Prostate gland (tissue), 1 donor: ENCODE measurements around the gene RAB18.

Experiments
- POLR2A ChIP-seq: fragments of 450-650 bp; IDR thresholded peaks from one replicate; pipeline ENCODE4 v1.6.1; 2016; ENCODE audit warnings: antibody characterized with exemption, mild to moderate bottlenecking
- POLR2AphosphoS5 ChIP-seq: sonication (generic); formaldehyde crosslinking; IDR thresholded peaks from one replicate; pipeline ENCODE4 v1.6.1; 2017; ENCODE audit warnings: antibody characterized with exemption

DNA sequence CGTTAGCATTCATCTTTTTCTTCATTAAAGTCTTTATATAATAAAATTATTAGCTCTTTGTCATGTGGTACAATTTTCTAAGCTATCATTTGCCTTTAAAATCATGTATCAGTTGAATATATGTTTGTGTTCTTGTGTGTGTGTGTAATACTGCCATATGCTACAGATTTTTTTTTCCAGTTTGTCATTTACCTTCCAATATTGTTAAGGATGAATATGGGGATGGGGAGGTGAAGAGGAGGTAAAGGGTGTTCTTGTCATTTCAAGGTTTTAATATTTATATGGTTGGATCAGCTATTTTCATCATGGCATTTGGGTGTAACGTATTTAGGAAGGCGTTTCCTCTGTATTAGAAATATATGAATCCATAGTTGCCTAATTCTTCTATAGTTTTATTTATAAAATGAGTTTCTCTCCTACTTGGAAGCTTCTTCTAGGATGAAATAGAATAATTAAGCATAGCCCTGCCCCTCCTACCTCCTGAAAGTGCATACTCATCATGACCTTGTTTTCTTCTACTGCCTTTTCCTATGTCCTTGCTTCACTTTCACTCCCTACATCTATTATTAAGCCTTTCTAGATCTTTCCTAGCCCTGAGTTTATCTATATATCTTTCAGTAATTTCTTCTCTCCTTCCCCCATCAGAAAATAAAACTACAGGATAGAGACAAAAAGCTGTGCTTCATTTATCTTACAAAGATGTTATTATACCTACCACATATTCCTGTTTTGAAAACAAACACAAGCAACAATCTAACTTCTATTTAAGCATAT is 25.1 kb downstream of the RAB18 start:
- no peak for TF ChIP-seq POLR2A
- TF ChIP-seq POLR2AphosphoS5: no peak
